Nucleus accumbens (tissue), 56 donors: ENCODE results near the gene PLA2G5.
"Not testable (repeated sequence)": the region's sequence is repeated elsewhere in the genome, so short reads cannot be mapped to it uniquely, and the experiment has no call there.

ENCODE experiments used
- DNase-seq, 56 donors: peaks; one replicate each; lab custom pipeline; 2025; lab: John Stamatoyannopoulos, UW

PLA2G5 gene

GRCh38 chr1:20069874-20070273 is at the start of gene PLA2G5:
TSS of gene PLA2G5 (plus strand) at chr1:20070194. CDS start at chr1:20084831, 14,637 bp downstream.
- peak in 37 of 56 donors; percentile 2 to 74 (median 28) for DNase-seq

GRCh38 chr1:20028125-20028524 is 41.9 kb upstream of the PLA2G5 start:
- no peak for DNase-seq

- DNase-seq, result no peak
Measured at GRCh38 chr1:20028726-20029125, 41.3 kb upstream of the PLA2G5 start.

- DNase-seq, result no peak
Measured at GRCh38 chr1:20029178-20029912, 40.6 kb upstream of the PLA2G5 start.

GRCh38 chr1:20030436-20031151 is 39.4 kb upstream of the PLA2G5 start:
- DNase-seq, result not testable (repeated sequence)

GRCh38 chr1:20031161-20031560 is 38.8 kb upstream of the PLA2G5 start:
- no peak for DNase-seq

- DNase-seq, result no peak
Measured at GRCh38 chr1:20031836-20032235, 38.2 kb upstream of the PLA2G5 start.

- no peak for DNase-seq
Measured at GRCh38 chr1:20032425-20032824, 37.6 kb upstream of the PLA2G5 start.

- DNase-seq, result no peak
Measured at GRCh38 chr1:20033420-20033819, 36.6 kb upstream of the PLA2G5 start.

GRCh38 chr1:20035114-20035513 is 34.9 kb upstream of the PLA2G5 start:
- no peak for DNase-seq

- no peak for DNase-seq
Measured at GRCh38 chr1:20037877-20038276, 32.1 kb upstream of the PLA2G5 start.

- DNase-seq, result no peak
Measured at GRCh38 chr1:20047096-20047495, 22.9 kb upstream of the PLA2G5 start.

- DNase-seq, result no peak
Measured at GRCh38 chr1:20048563-20048962, 21.4 kb upstream of the PLA2G5 start.

- DNase-seq, result not testable (repeated sequence)
Measured at GRCh38 chr1:20049056-20049798, 20.8 kb upstream of the PLA2G5 start.

GRCh38 chr1:20051218-20051829 is 18.7 kb upstream of the PLA2G5 start:
- DNase-seq, result no peak

GRCh38 chr1:20052386-20052785 is 17.6 kb upstream of the PLA2G5 start:
- no peak for DNase-seq

- no peak for DNase-seq
Measured at GRCh38 chr1:20057886-20058420, 12.0 kb upstream of the PLA2G5 start.

- peak in 4 of 56 donors; percentile 9 to 26 (median 13) for DNase-seq
Measured at GRCh38 chr1:20058531-20058930, 11.5 kb upstream of the PLA2G5 start.

- peak in 1 of 56 donors; percentile 5 for DNase-seq
Measured at GRCh38 chr1:20059847-20060246, 10.1 kb upstream of the PLA2G5 start.

- not testable (repeated sequence) for DNase-seq
Measured at GRCh38 chr1:20060791-20061190, 9.2 kb upstream of the PLA2G5 start.
